ENCODE results near the gene SMARCC2.
A peak's percentile ranks its signal among the peaks of the same experiment; 100 is the strongest.
"Not testable (repeated sequence)": the region's sequence is repeated elsewhere in the genome, so short reads cannot be mapped to it uniquely, and the experiment has no call there.

SMARCC2 gene

GRCh38 chr12:56163533-56164344 is 25.5 kb downstream of the SMARCC2 start:
- no peak for DNase-seq (ENCODE audit: low read depth in 2 of 2)

DNA sequence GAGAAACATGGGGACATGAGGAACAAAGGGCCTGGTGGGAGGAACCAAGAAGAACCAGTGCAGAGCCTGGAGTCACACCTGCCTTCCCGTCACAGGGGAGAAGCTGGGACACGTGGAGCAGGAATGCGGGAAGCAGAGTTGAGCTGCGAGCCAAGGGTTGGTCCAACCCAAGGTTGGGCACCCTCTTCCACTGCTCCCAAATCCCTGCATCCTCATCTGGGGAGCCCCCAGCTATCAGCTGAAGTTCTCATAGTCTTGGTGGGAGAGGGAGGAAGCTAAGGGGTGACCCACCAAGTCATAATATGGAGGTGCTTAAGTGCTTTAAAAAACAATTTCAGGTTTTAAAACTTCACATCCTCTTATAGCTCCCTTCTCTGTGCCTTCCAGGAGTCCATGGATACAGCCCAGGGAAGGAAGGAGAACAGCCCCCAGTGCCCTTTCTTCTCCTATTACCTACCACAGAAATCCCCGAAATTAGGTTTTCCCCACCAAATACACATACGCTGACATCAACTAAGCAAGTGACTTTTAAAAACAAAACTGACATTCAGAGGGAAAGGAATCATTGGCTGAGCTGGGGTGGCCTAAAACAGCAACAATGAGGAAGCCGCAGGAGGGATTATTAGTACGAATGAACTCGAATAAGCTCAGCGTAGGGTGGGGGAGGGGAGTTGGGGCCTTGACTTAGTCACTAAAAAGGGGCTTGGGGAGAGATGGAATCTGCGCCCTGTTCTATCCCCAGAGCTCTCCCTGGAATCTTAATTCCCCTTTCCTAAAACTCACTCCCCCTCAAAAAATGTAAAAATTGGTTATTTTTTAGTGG is 26.6 kb downstream of the SMARCC2 start:
- DNase-seq (ENCODE audit: low read depth in 2 of 2), result no peak

DNA sequence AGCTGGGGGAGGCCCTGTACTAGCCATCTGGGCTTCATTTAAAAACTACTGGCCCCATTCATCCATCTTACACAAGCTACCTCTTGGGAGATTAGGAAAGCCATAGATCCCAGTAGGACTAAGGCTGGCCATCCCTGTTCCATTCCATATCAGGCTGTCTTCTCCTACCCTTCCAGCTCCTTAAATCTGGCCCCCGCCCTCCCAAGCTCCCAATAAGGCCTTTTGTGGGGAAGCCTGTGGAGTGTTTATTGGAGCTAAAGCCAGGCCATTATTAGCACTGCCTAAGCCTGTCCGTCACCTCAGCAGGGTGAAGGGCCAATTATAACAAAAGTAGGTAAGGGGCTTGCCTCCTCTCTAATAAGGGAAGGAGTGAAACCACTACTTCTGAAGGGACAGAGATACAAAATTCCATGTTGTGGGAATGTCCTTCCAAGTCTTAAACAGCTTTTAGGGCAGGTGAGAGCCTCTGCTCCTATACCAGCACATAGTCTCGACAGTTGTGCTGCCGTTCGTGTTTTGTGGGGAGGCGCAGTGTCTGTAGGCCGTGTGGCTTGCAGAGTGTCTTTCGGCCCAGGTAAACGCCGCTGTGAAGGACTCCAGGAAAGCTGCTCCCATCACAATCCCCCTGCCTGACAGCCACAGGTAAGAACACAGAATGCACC is 27.5 kb downstream of the SMARCC2 start:
- no peak for DNase-seq (ENCODE audit: low read depth in 2 of 2)

GRCh38 chr12:56160894-56161689 is 28.2 kb downstream of the SMARCC2 start:
- DNase-seq (ENCODE audit: low read depth in 2 of 2), result no peak

DNA sequence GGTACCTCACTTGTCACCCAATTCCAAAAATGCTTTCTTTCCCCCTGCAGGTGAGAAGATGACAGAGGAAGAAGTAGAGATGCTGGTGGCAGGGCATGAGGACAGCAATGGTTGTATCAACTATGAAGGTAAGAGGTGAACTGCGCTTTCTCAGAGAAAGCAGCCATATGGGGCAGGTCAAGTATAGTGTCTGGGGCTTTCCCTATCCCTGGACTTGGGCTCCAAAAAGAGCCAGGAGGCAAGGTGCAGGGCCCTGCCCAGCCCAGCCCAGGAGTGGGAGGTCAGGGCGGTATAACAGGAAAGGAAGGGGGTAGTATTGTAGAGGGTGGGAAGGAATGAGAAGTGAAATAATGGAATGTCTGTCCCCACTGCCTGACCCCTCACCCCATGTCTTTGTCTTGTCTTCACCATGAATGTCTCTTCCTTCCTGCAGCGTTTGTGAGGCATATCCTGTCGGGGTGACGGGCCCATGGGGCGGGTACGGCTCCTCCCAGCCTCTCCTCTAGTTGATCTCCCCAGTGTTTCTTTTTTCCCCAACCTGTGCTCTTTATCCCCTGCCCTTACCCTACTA is 29.0 kb downstream of the SMARCC2 start:
- peak; percentile 20 to 25 for DNase-seq (ENCODE audit: low read depth in 2 of 2)

GRCh38 chr12:56159482-56160192 is 29.6 kb downstream of the SMARCC2 start:
- no peak for DNase-seq (ENCODE audit: low read depth in 2 of 2)

DNA sequence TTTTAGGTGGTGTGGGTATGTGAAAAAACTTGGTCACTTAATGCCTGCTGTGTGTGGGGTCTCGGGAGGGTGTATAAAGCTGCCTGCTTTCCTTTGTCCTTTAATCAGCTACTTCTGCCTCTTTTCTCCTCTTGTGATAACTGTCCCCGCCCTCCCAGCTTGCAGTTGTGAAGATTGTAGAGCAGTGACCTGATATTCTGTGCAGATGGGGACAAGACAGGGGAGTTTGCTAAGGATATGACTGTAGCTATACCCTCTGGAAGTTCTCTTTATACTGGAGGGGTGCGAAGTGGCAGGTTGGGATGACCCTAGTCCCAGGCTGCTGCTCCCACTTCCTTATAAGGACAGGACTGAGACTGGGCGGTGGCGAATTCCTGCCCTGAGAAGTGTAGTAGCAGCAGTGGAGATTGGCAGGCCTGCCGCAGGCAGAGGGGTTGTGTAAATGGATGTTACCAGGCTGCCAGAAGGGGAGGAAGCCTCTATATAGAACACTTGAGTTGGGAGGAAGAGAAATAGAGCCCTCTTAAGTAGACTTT is 30.3 kb downstream of the SMARCC2 start:
- no peak for DNase-seq (ENCODE audit: low read depth in 2 of 2)

DNA sequence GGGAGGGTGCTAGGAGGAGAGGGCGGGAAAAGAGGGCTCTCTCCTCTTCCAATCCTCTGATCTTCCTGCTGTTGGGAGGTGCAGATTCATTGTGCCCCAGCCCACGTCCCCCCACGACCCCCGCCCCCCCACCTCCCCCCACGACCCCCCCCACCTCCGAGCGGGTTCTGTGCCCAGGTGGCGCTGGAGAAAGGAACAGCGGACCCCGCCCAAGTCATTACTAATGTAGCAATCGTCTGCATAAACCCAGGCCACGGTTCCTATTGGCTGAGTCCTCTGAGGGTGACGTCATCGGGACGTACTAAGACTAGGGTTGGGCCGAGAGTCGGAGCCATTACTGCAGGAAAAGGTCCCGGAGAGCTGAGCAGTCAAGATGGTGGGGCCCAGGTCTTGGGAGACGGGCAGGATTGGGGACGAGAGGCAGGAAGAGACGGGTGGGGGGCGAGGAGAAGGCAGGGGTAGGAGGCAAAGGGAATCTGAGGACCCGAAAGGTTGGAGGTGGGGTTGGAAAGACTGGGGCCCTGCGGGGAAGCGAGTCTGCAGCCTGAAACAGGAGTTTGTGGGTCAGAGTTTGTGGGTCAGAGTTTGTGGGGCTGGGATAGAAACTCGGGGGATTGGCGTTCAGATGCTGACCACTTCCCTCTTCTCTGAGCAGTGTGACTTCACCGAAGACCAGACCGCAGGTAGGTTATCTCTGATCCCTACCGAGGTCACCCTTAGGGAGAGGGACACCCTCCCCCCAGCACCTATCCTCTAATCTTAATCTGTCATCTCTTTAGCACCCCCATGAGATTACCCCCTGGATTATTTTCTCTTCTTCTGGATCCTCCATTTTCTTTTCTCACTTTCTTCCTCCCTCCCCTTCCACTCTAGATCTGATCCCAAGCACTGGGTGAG is 31.0 kb downstream of the SMARCC2 start, which contains the start of gene MYL6:
Gene MYL6, plus strand, starts transcription at position 331 of the 897 bp plus-strand sequence. Its CDS starts 43 bp downstream, at position 374.
- peak; percentile 84 to 87 for DNase-seq (ENCODE audit: low read depth in 2 of 2)

- peak; percentile 33 to 37 for DNase-seq (ENCODE audit: low read depth in 2 of 2)
These were observed 31.9 kb downstream of the SMARCC2 start for GRCh38 chr12:56157201-56158028.

DNA sequence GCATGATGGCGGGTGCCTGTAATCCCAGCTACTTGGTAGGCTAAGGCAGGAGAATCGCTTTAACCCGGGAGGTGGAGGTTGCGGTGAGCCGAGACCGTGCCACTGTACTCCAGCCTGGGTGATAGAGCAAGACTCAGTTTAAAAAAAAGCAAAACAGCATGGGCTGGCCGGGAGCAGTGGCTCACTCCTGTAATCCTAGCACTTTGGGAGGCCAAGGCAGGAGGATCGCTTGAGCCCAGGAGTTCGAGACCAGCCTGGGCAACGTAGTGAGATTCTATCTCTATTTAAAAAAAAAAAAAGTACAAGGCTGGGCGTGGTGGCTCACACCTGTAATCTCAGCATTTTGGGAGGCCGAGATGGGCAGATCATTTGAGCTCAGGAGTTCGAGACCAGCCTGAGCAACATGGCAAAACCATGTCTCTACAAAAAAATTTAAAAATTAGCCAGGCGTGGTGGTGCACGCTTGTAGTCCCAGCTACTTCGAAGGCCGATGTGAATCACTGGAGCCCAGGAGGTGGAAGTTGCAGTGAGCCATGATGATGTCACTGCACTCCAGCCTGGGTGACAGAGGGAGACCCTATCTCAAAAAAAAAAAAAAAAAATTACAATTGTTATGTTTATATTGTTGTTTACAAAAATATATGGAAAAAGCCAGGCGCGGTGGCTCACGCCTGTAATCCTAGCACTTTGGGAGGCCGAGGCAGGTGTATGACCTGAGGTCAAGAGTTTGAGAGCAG is 32.7 kb downstream of the SMARCC2 start:
- DNase-seq (ENCODE audit: low read depth in 2 of 2), result not testable (repeated sequence)

- no peak for DNase-seq (ENCODE audit: low read depth in 2 of 2)
These were observed 33.9 kb downstream of the SMARCC2 start for GRCh38 chr12:56155256-56155845.

- no peak for DNase-seq (ENCODE audit: low read depth in 2 of 2)
These were observed 34.5 kb downstream of the SMARCC2 start for GRCh38 chr12:56154818-56155217.

DNA sequence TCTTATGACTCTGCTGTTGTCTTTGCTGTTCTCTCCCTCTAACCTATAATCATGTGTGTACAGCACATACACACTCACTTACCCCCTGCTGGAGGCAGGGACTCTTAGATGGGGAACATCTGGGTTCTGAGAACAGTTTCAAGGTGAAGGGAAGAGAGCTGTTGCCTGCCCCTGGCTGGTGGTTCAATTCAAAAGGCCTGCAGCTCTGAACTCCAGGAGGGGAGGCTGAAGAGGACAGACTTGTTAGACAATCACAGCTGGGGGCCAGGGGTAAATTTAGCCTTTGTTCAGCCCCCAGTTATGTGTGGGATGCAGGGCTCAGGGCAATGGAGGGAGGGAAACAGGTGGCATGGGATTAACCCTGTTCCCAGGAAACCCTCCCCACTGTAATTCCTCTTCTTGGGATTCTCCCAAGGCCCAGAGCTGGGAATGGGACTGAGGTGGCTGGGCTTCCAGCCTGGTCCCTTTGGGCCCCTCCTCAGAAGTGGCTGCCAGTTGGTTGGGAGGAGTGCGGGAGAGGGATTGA is 35.0 kb downstream of the SMARCC2 start:
- no peak for DNase-seq (ENCODE audit: low read depth in 2 of 2)

GRCh38 chr12:56153678-56154065 is 35.6 kb downstream of the SMARCC2 start:
- no peak for DNase-seq (ENCODE audit: low read depth in 2 of 2)

DNA sequence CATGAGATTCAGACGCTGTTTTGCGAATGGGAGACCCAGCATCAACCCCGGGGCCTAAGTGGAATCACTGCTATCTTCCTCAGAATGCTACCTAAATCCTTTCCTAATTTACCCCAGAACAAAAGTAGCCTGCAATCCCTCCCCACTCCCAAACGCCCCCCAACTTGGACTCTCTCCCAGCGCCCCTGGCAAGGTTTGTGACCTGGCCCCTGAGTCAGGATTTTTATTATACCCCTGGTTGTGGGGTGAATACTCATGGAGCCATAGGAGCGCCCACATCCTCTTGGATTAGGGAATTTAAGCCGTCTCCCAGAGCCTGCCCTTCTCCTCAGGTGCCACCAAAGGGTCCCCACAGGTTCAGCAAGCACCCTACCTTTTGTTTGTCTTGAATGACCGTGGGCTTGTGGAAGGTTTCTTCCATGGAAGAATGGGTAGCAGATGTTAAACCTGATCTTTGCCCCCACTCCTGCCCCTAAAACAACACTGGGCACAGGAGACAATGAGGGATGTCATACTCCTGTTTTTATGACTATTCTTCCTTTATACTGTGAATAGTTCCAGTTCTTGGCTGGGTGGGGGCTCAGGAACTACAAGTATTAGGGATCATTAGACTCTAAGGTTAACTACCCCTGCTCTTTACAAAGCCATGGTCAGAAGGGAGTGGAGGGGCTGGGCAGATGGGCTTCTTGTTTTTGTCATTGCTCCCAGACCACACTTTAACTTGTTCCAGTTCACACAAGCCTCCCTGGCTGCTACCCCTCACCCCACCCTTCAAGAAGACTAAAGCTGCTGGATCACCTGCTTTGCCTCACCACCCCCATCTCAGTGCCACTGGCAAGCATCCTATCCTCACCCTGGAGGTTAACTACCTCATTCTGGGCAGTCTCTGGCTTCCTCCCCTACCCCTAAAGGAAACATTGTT is 36.3 kb downstream of the SMARCC2 start:
- no peak for DNase-seq (ENCODE audit: low read depth in 2 of 2)
